Hematopoietic multipotent progenitor cell treated with erythropoietin and hydrocortisone succinate and interleukin-3 and kit ligand, for 17 days (in vitro differentiated cells): ENCODE data around the gene LDB3.
A peak's percentile ranks its signal among the peaks of the same experiment; 100 is the strongest.

ENCODE experiments used
- DNase-seq: peaks from one replicate; pipeline ENCODE4 v3.0.0-alpha.2; 2015; ENCODE audit warnings: low spot score

LDB3 gene

DNA sequence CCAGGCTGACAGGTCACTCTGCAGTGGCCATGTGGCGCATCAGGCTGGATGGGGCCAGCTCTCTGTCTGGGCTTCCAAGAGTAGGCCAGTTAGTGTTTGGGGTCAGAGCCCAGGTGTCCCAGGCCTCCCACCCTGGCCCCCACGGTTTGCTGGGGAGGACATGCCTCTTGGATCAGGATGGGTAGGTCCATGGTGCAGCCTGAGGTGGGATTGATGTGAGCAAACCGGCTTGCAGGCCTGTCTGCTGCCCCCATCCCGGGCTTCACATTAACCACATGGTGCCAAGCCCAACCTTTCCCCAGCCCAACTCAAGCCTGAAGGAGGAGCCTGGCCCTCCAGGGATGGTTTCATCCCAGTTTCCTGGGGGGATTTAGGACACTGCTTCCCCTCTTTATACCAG, 39.2 kb downstream of the LDB3 start:
- DNase-seq = no peak

DNA sequence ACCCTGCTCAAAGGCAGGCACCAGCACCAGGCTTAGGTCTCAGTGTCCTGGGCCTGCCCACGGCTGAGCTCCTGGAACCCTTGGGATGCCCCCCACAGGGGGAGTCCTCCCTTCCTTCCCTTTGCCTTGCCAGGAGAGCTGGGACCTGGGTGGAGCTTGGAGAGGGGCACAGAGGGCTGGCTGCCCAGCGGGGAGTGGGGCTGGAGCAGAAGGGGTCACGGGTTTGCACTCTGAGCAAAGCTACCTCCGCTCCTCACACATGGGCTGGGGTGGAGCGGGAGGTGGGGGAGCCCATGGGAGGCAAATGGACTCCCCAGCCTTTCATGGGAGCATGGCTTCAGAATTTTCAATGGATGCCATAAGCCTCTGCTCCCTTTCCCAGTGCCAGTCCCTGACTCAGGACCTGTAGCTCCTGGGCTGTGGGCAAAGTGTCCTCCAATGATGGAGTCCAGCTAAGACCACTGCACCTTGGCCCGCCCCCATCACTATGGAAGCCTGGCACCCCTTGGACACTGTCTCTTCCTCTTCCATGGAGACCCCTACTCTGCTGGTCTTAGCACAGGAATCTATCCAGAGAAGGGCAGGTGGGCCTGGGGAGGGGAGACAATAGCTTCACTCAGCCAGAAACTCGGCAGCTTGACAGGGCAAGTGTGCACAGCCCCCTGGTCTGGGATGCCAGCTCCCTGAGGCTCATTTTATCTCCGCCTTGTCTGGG, 39.9 kb downstream of the LDB3 start:
- no peak for DNase-seq

DNA sequence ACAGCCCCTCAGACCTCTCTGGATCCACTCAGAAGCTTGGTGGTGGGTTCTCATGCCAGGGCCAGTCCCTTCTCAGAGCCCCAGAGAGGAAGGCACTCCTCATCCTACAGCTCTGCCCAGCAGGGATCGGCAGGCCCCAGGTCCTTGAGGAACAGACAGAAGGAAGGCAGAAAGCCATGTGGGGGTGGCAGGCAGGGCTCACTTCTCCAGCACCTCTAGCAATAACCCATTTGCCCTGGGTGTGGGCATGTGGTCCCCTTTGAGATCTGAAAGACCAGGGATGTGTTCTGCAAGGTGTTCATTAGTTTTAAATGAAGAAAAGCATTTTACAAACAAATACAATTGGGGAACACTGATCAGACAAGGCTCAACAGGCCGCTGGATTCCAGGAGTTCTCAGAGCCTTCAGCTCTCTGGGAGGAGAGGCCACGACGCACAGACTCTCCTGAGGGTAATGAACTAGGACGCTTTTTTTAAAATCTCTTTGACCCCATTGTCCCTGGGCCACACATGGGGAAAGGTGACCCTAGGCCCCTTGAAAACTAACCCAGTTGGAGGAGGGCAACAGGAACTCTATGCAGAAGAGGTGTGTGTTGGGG, 40.6 kb downstream of the LDB3 start:
- DNase-seq = no peak

DNA sequence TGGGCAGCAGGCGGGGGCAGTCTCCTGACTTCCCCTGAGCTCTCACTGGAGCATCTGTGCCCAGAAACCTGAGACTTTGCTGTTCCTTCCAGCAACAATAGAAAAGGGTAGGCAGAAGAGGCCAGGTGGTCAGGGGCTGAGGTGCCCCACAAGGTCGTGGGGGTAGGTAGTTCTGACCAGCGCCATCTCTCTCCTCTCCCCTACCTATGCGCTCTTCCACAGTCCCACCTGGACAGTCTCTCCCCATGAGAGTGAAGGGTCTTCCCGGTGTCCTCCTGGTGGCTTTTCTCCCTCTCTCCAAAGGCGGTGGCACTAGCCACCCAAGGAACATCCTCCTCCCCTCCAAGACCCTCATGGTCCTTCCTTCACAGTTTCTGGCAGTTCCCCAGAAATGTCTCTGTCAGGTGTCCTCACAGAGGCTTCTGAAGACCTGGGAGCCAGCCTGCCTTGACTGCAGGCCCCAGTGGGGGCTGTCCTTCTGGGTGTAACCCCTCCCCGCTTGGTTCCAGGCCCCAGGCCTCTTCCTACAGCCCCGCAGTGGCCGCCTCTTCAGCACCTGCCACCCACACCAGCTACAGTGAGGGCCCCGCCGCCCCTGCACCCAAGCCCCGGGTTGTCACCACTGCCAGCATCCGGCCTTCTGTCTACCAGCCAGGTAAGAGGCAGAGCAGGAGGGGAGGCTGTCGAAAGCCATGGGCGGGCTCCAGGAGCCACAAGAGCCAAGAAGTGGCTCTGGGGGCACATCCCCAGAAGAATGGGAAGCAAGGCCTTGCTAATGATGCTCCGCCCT, 41.3 kb downstream of the LDB3 start:
- no peak for DNase-seq

DNA sequence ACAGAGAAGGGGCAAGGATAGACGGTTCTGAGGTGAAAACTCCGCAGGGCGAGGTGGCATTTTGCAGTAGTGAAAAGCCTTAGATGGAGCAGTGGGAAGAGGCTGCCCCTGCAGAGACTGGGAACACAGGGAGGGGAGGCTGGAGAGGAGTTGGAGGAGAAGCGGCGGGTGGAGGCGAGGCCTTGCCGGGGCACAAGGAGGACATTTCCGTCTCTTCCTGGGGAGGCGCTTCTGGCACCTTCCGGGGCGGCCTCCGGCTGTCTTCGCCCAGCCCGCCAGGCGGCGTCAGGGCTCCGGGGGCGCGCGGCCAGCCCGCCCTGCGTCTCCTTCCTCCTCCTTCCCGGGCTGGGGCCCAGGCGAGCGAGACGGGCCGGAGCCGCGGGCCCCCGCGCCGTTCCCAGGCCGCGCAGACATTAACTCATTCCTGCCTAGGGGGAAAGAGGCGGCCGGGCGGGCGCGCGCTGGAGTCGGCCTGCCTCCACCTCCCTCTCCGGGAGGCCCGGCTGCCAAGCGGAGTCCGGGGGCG, 42.7 kb downstream of the LDB3 start:
- peak; percentile 53 for DNase-seq

DNA sequence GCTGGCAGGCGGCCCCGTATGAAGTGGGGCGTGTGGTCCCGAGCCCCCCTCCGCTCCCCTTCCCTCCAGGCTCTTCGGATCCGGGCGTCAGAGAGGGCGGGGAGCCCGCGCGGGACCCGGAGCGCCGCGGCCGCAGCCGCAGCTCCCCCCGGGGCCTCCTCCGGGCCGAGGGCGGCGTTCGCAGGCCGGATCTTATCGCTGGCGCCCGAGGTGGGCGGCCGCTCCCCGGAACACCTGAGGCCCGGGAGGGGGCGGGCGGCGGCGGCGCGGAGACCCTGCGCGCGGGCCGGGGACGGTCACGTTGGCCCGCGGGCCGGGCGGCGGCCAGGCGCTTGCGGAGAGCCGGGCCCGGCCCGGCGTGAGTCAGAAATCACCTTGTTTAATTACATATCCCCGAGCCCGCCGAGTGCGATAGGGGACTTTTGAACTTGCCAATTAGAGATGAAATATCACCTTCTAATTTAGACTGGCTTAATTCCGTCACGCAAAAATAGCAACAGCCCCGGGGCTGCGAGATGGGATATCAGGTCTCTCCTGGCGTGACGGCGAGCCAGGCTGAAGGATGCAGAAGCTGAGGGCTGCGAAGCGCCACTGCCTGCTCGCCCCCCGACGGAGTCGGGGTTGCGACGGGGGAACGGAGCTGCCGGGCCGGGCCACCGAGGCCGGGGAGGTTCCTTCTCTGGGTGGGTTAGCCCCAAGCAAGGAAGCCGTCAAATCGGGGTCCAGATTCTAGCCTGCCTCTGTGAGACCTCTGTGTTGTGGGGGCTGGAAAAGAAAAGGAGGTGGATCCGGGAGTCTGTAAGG, 43.4 kb downstream of the LDB3 start:
- no peak for DNase-seq

DNA sequence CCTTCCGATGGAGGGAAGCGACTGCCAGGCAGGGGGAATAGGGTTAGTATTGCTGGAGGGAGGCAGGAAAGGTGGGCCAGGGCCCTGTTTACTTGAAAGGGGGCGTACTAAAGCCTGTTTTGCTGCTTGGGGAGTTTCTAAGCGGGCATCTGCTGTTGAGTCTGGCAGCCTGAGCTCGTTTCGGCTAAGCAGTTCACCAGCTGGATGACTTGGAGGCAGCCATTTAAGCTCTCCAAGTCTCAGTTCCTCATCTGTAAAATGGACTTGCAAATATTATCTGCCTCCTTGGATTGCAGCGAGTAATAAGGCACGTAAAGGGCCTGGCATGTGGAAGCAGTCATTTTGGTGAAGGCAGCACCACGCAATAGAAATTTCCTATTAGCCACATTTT, 44.0 kb downstream of the LDB3 start:
- DNase-seq = no peak

DNA sequence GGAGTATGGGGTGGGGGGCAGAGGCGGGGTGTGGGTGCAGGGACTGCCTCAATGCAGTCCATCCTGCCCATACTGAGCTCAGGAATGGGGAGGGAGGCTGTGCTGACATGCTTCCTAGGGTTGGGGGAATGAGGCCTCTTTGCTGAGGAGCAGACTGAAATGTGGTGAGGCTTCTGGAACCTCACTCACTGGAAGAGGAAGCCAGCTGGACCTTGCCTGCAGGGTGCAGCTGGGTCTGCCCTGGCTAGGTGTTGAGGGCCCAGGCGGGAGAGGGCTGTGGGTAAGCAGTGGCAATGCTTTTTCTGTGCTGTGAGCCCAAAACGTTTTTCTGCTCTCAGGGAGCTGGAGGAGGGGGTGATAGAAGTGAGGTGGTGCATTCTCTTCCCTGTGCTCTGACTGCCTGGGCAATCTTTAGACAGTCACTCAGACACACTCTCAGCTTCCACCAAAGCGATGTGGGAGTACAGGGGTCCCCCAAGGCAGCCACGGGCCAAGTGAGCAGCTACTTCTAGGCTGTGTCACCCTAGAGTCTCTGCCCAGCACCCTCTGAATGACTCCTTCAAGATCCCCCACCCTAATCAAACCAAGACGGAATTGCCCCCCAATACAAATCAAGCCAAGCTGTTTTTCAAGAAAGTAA, 47.0 kb downstream of the LDB3 start:
- no peak for DNase-seq

DNA sequence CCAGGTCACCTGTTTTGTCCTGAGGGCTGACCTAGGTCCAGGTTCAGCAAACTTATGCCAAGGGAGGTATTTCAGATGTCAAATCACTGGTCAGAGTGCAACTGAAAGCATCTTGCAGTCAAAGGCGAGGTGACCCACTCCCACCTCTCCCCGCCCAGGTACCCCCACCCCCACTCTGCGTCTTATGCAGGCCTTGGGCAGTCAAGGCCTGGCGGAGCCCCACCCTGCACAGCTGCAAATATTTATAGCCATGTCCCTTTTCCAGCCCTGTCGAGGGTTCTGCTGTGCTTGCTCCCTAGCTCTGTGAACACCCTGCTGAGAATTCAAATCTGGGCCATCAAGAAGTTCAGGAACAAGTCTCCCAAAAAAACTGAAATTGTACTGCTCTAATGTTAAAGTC, 47.5 kb downstream of the LDB3 start:
- no peak for DNase-seq

DNA sequence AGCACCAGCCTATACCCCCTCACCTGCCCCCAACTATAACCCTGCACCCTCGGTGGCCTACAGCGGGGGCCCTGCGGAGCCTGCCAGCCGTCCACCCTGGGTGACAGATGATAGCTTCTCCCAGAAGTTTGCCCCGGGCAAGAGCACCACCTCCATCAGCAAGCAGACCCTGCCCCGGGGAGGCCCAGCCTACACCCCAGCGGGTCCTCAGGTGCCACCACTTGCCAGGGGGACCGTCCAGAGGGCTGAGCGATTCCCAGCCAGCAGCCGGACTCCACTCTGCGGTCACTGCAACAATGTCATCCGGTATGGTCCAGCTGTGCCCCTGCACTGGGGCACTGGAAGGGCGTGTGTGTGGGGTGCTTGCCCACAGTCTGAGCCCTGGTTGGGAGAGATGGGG, 48.2 kb downstream of the LDB3 start:
- DNase-seq = no peak

DNA sequence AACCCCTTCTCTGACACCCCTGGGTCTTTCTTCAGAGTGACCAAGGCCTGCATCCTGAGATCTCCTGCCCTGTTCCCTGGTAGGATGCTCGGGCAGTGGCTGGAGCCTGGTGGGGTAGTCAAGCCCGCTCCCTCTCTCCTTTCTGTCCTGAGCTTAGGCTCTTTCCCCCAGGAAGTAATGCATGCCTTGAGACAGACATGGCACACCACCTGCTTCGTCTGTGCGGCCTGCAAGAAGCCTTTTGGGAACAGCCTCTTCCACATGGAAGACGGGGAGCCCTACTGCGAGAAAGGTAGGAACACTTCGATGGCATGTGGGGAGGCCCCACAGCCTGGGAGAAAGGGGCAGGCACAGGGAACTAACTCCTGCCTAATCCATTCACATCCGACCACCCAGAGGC, 50.2 kb downstream of the LDB3 start:
- no peak for DNase-seq

DNA sequence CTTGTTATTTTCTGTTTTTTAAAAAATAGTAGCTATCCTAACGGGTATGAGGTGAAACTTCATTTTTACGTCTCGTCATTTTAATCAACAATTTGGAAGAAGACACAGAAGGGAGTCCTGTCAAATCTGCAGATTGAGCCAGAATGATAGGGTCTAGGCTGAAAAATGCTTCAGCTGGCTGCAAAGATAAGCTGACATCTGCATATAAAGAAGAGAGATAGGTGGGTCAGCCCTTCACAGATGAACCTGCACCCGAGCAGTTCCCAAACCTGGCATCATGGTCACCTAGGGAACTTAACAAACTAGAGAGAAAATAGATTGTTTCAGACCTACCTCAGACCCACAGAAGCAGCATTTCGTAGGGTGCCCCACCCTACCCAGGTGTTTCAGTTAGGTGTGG, 52.9 kb downstream of the LDB3 start:
- no peak for DNase-seq

DNA sequence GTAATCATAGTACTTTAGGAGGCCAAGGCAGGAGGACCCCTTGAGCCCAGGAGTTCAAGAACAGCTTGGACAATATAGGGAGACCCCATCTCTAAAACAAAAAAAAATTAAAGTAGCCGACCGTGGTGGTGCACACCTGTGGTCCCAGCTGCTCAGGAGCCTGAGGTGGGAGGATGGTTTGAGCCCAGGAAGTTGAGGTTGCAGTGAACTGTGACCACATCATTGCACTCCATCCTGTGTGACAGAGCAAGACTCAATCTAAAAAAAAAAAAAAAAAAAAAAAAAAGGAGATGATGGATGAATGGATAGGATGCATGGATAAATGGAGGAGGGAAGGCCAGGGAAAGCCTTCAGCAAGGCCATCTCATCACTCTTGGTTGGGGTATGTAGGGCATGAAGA, 54.7 kb downstream of the LDB3 start:
- DNase-seq = no peak

DNA sequence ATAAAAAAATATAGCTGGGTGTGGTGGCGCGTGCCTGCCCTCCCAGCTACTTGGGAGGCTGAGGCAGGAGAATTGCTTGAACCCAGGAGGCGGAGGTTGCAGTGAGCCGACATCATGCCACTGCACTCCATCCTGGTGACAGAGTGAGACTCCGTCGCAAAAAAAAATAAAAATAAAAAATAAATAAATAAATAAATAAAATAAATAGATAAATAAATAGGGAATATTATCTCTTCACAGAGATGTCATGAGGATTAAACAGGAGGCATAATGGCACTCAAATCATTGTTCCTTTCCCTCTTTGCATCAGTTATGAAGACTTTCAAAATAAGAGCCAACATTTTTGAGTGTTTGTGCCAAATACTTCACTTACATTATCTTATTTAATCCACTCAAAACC, 56.1 kb downstream of the LDB3 start:
- DNase-seq = no peak

DNA sequence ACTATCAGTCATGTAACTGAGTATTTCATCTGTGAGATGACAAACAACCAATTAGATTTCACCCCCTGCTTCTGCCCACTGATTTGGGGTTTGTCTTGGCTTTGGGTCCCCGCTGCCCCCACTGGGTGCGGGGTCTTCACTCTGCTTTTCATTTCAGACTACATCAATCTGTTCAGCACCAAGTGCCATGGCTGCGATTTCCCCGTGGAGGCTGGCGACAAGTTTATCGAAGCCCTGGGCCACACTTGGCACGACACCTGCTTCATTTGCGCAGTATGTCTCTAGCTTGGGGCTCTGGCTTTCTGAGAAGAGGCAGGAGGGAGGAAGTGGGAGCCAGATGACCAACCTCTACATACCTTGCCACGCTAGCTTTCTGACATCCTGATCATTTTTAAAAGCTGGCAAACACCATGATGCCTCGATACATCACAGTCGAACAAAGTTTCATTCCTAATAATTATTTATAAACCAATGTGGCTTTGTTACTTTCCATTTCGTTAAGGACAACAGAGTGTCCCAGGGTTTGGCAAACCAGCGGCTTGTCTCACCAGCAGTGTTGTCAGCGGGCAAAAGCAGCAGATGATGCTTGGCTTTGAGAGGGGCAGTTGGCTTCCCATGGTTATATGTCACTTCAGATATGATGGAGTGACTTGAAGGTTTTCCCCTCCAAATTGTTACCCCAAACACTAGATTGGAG, 57.8 kb downstream of the LDB3 start:
- no peak for DNase-seq

DNA sequence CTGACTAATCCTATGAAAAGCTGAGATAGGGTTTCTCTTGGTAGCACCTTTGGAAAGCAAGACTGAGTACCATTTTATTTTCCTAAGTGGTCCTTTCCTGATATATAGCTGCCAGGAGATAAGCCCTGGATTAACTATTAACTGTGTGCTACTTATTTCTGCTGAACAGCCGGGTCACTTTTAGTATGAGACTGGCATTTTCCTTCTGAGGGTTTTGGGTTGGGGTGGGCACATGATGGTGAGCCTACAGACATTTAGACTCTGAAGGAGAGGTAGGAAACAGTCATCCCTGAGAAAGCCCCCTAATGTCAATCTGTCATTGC, 58.3 kb downstream of the LDB3 start:
- DNase-seq = no peak

DNA sequence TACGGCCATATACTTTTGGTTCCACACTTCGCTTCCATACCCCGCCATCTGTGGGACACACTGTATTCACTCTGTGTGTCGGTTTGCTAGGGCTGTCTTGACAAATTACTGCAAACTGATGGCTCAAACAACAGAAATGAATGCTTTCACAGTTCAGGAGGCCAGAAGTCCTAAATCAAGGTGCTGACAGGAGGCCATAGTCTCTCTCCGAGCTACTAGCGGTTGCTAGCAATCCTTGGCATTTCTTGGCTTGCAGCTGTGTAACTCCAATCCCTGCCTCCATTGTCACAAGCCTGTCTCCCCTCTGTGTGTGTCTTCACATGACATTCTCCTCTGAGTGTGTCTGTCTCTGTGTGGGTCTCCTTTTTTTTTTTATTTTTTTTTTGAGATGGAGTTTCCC, 59.2 kb downstream of the LDB3 start:
- DNase-seq = no peak

DNA sequence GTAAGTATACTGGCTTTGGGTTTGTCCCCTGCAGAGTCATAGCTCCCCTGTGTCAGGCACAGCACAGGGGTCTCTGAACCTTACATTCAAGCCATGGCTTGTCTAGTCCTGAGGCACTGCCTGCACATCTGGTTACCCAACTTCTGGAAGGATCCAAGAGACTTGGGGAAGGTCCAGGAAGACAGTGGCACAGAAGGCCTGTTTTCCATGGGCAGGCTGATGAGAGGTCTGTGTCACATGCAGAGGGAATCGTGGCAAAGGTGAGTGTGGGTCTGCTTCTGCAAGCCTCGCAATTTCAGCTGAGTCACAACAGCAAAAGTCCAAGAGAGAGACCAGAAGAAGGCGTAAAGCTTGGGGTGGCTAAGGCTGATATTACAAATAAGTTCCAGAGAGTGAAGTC, 59.7 kb downstream of the LDB3 start:
- no peak for DNase-seq

DNA sequence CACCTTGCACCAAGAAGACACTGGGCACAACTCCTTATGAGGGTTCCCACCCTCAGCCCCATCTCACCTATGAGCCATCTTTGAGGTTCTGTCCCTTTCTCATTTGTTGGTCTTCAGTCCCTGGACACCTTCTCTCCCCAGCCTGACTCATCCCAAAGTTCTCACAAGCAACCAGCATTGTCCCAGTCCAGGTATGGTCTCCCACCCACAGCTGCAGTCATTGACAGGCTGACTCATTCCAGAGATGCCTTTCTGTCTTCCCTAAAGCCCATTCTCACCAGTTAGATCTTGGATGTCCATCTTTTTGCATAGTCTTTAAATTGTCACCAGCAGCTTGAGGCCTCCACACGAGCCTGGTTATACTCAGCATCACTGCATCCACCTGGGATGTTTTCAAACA, 61.4 kb downstream of the LDB3 start:
- DNase-seq = no peak

DNA sequence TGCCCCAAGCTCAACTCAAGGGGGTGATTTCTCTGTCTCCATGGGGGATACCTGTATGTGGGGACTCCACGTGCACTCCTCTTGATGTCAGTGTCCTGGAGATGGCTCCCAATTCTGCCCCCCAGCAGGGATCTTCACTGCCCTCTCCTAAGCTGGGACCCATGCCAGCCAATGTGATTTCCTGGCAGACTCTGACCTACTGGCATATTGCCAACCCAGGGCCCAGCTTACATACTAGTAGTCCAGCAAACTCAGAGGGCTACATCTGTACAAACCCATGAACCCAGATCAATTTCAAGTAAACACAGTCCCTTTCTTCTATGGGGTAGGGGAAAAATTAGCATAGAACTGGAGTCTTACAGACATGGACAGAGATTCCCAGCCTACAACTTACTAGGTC, 61.9 kb downstream of the LDB3 start:
- DNase-seq = no peak

DNA sequence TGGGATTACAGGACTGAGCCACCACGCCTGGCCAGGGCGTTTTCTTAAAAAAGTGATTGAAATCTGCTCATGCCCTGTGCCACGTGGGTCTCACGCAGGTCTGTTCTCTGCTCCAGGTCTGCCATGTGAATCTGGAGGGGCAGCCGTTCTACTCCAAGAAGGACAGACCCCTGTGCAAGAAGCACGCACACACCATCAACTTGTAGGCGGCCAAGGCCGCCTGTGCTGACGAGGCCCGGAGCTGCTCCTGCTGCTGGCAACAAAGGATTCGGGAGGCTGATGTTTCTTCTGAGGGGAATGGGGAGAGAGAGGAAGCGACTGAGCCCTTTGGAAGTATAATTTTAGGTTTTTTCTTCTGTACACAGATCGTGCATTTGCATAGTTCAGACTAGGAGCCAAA, 64.5 kb downstream of the LDB3 start:
- no peak for DNase-seq
